ENCODE results near the gene MSI2.

Gene MSI2

GRCh38 chr17:57603978-57604377 is 347.7 kb downstream of the MSI2 start:
- Mint-ChIP-seq H3K4me1 (peaks cover 53% of the 10 kb centered on the region), H3K9me3 (no peaks in the 10 kb centered on the region), H3K36me3 (peaks cover 3% of the 10 kb centered on the region), H3K27me3 (no peaks in the 10 kb centered on the region), H3K27ac (peak overlapping the region; percentile 93), H3K4me3 (peak overlapping the region; percentile 66)
- peak; percentile 57 to 76 for DNase-seq (ENCODE audit: low spot score in 2 of 2)
- ATAC-seq (ENCODE audit: low read depth), result peak; percentile 80

GRCh38 chr17:57604771-57605674 is 348.7 kb downstream of the MSI2 start:
- peaks cover 46% of the 10 kb centered on the region for H3K4me1 Mint-ChIP-seq
- H3K27me3 Mint-ChIP-seq, result no peaks in the 10 kb centered on the region
- peak; percentile 52 to 72 for DNase-seq (ENCODE audit: low spot score in 2 of 2)
- H3K27ac Mint-ChIP-seq, result peak overlapping the region; percentile 89
- peak; percentile 72 for ATAC-seq (ENCODE audit: low read depth)
- H3K36me3 Mint-ChIP-seq, result no peaks in the 10 kb centered on the region
- peak overlapping the region; percentile 64 for H3K4me3 Mint-ChIP-seq
- no peaks in the 10 kb centered on the region for H3K9me3 Mint-ChIP-seq

- peaks cover 43% of the 10 kb centered on the region for H3K4me1 Mint-ChIP-seq
- peak overlapping the region; percentile 89 for H3K27ac Mint-ChIP-seq
- no peaks in the 10 kb centered on the region for H3K9me3 Mint-ChIP-seq
- no peaks in the 10 kb centered on the region for H3K27me3 Mint-ChIP-seq
- ATAC-seq (ENCODE audit: low read depth) (peak; percentile 20), DNase-seq (ENCODE audit: low spot score in 2 of 2) (no peak)
- no peaks in the 10 kb centered on the region for H3K36me3 Mint-ChIP-seq
- peak overlapping the region; percentile 64 for H3K4me3 Mint-ChIP-seq
These were observed 349.4 kb downstream of the MSI2 start for GRCh38 chr17:57605675-57606105.

- H3K27ac Mint-ChIP-seq, result peak overlapping the region; percentile 89
- DNase-seq (ENCODE audit: low spot score in 2 of 2), result no peak
- ATAC-seq (ENCODE audit: low read depth), result no peak
- H3K4me3 Mint-ChIP-seq, result no peak overlapping the region
- H3K9me3 Mint-ChIP-seq, result no peaks in the 10 kb centered on the region
- peaks cover 41% of the 10 kb centered on the region for H3K4me1 Mint-ChIP-seq
- H3K36me3 Mint-ChIP-seq, result no peaks in the 10 kb centered on the region
- H3K27me3 Mint-ChIP-seq, result no peaks in the 10 kb centered on the region
These were observed 350.0 kb downstream of the MSI2 start for GRCh38 chr17:57606111-57606875.

GRCh38 chr17:57607553-57608120 is 351.3 kb downstream of the MSI2 start:
- Mint-ChIP-seq H3K4me1 (peaks cover 44% of the 10 kb centered on the region), H3K36me3 (no peaks in the 10 kb centered on the region), H3K9me3 (no peaks in the 10 kb centered on the region), H3K27me3 (no peaks in the 10 kb centered on the region), H3K27ac (no peak overlapping the region), H3K4me3 (no peak overlapping the region)
- DNase-seq (ENCODE audit: low spot score in 2 of 2) (no peak), ATAC-seq (ENCODE audit: low read depth) (no peak)

- Mint-ChIP-seq H3K9me3 (no peaks in the 10 kb centered on the region), H3K36me3 (no peaks in the 10 kb centered on the region), H3K27ac (no peak overlapping the region), H3K4me3 (no peak overlapping the region), H3K4me1 (peaks cover 46% of the 10 kb centered on the region), H3K27me3 (no peaks in the 10 kb centered on the region)
- DNase-seq (ENCODE audit: low spot score in 2 of 2) (no peak), ATAC-seq (ENCODE audit: low read depth) (no peak)
These were observed 352.2 kb downstream of the MSI2 start for GRCh38 chr17:57608369-57609124.

GRCh38 chr17:57609125-57609877 is 353.0 kb downstream of the MSI2 start:
- no peak overlapping the region for H3K4me3 Mint-ChIP-seq
- no peaks in the 10 kb centered on the region for H3K36me3 Mint-ChIP-seq
- no peaks in the 10 kb centered on the region for H3K27me3 Mint-ChIP-seq
- ATAC-seq (ENCODE audit: low read depth) (no peak), DNase-seq (ENCODE audit: low spot score in 2 of 2) (no peak)
- no peak overlapping the region for H3K27ac Mint-ChIP-seq
- peaks cover 39% of the 10 kb centered on the region for H3K4me1 Mint-ChIP-seq
- H3K9me3 Mint-ChIP-seq, result no peaks in the 10 kb centered on the region

- ATAC-seq (ENCODE audit: low read depth), result no peak
- no peak for DNase-seq (ENCODE audit: low spot score in 2 of 2)
- peaks cover 3% of the 10 kb centered on the region for H3K36me3 Mint-ChIP-seq
- no peaks in the 10 kb centered on the region for H3K9me3 Mint-ChIP-seq
- H3K27ac Mint-ChIP-seq, result peak overlapping the region; percentile 17
- peaks cover 42% of the 10 kb centered on the region for H3K4me1 Mint-ChIP-seq
- no peaks in the 10 kb centered on the region for H3K27me3 Mint-ChIP-seq
- no peak overlapping the region for H3K4me3 Mint-ChIP-seq
These were observed 353.6 kb downstream of the MSI2 start for GRCh38 chr17:57609878-57610270.

- ATAC-seq (ENCODE audit: low read depth), result peak; percentile 99
- peak in 1 of 2 donors; percentile 42 for DNase-seq (ENCODE audit: low spot score in 2 of 2)
- Mint-ChIP-seq H3K27me3 (no peaks in the 10 kb centered on the region), H3K4me1 (peaks cover 21% of the 10 kb centered on the region), H3K27ac (peak overlapping the region; percentile 89), H3K9me3 (no peaks in the 10 kb centered on the region), H3K4me3 (no peak overlapping the region), H3K36me3 (peaks cover 16% of the 10 kb centered on the region)
These were observed 356.1 kb downstream of the MSI2 start for GRCh38 chr17:57612202-57613071.

GRCh38 chr17:57614742-57615141 is 358.4 kb downstream of the MSI2 start:
- H3K9me3 Mint-ChIP-seq, result no peaks in the 10 kb centered on the region
- H3K36me3 Mint-ChIP-seq, result peaks cover 22% of the 10 kb centered on the region
- no peak for ATAC-seq (ENCODE audit: low read depth)
- peaks cover 19% of the 10 kb centered on the region for H3K4me1 Mint-ChIP-seq
- no peak for DNase-seq (ENCODE audit: low spot score in 2 of 2)
- H3K27me3 Mint-ChIP-seq, result no peaks in the 10 kb centered on the region
- H3K27ac Mint-ChIP-seq, result no peak overlapping the region
- H3K4me3 Mint-ChIP-seq, result no peak overlapping the region

GRCh38 chr17:57615836-57616757 is 359.8 kb downstream of the MSI2 start:
- no peaks in the 10 kb centered on the region for H3K9me3 Mint-ChIP-seq
- H3K27me3 Mint-ChIP-seq, result no peaks in the 10 kb centered on the region
- peaks cover 22% of the 10 kb centered on the region for H3K4me1 Mint-ChIP-seq
- H3K27ac Mint-ChIP-seq, result no peak overlapping the region
- peaks cover 22% of the 10 kb centered on the region for H3K36me3 Mint-ChIP-seq
- no peak for ATAC-seq (ENCODE audit: low read depth)
- no peak overlapping the region for H3K4me3 Mint-ChIP-seq
- no peak for DNase-seq (ENCODE audit: low spot score in 2 of 2)

Measured in memory B cell (primary cell).